HCT116 (cell line): ENCODE results near the gene ANO6. TPM values are rescaled to one million over a fixed set of nuclear protein-coding genes. Genes with fewer than 3 reads are reported as not detected.

Source experiments
- ATAC-seq: fragments of 200-7000 bp; cut with Tn5 transposase; 2 replicates; pipeline ENCODE4 v1.9.1; 2020; ENCODE audit warnings: mild to moderate bottlenecking, moderate library complexity
- BruUV-seq: library from RNA; stranded (reverse); fragments of 400-500 nt; replicated peaks from 2 replicates; lab custom pipeline; 2021; lab: Mats Ljungman, UMichigan
- CTCF ChIA-PET: fragments of 300-600 bp; sonication (Branson Sonifier 250); formaldehyde crosslinking; loops from one replicate; lab custom pipeline; 2021; ENCODE audit warnings: antibody characterized with exemption; lab: Charles Lee
- POLR2A ChIA-PET: fragments of 300-600, 350-600 bp; sonication (Branson Sonifier 250); formaldehyde crosslinking; loops from one replicate; lab custom pipeline; 2021; ENCODE audit warnings: antibody characterized with exemption; lab: Charles Lee
- RAD21 ChIA-PET, 2 experiments: fragments of 300-600 bp; sonication (Branson Sonifier 250); formaldehyde crosslinking; loops; one replicate each; lab custom pipeline; 2023; ENCODE audit warnings: low total read pairs in 2 of 2; ENCODE audit not compliant: uncharacterized antibody in 2 of 2, unreplicated experiment in 2 of 2, low non-redundant PET in 1 of 2; lab: Charles Lee
- DNase-seq: peaks from one replicate; pipeline ENCODE4 v3.0.0-alpha.2; 2010; ENCODE audit warnings: low read depth, low spot score
- H2AFZ ChIP-seq: fragments of 200-600 bp; shearing (Covaris generic), sonication (generic); 2 replicates; pipeline ENCODE4 v1.6.1; 2017; ENCODE audit warnings: low read depth, mixed run types, mixed read lengths, antibody characterized with exemption, low read length; ENCODE audit not compliant: poor library complexity, severe bottlenecking
- H3K27ac ChIP-seq: 2 replicates; pipeline ENCODE4 v1.5.1; 2012; ENCODE audit warnings: low read depth, low read length
- H3K27me3 ChIP-seq: fragments of 200-600 bp; sonication (generic); 2 replicates; pipeline ENCODE4 v1.6.1; 2016; ENCODE audit warnings: mixed run types, low read length, mixed read lengths; ENCODE audit not compliant: insufficient read depth
- H3K36me3 ChIP-seq, 2 experiments: fragments of 200-500 bp in 1 of 2; fragments of 200-600 bp in 1 of 2; sonication (Bioruptor generic) in 1 of 2; sonication (generic) in 1 of 2; 2 replicates each; pipeline versions ENCODE4 v1.5.1 to v1.6.1; 2014 to 2016; ENCODE audit warnings: low read length in 2 of 2, inconsistent platforms in 1 of 2, mixed read lengths in 1 of 2, mixed run types in 1 of 2; ENCODE audit not compliant: insufficient read depth in 2 of 2, control insufficient read depth in 1 of 2
- H3K4me1 ChIP-seq, 2 experiments: fragments of 200-600 bp in 1 of 2; sonication (generic) in 1 of 2; 2 replicates each; pipeline versions ENCODE4 v1.5.1 to v1.6.1; 2012 to 2017; ENCODE audit warnings: low read length in 2 of 2, inconsistent platforms in 1 of 2, mild to moderate bottlenecking in 1 of 2, mixed read lengths in 1 of 2, mixed run types in 1 of 2, moderate library complexity in 1 of 2; ENCODE audit not compliant: insufficient read depth in 2 of 2, control insufficient read depth in 1 of 2
- H3K4me2 ChIP-seq: fragments of 200-600 bp; sonication (generic); 2 replicates; pipeline ENCODE4 v1.6.1; 2017; ENCODE audit warnings: mixed run types, low read length, mixed read lengths
- H3K4me3 ChIP-seq, 2 experiments: fragments of 200-600 bp in 1 of 2; sonication (generic) in 1 of 2; replicated peaks in 1 of 2; 2 replicates each; pipeline ENCODE4 v1.5.1; 2011 to 2016; ENCODE audit warnings: low read length in 2 of 2, control low read depth in 1 of 2, low read depth in 1 of 2, mild to moderate bottlenecking in 1 of 2, mixed read lengths in 1 of 2, mixed run types in 1 of 2
- H3K79me2 ChIP-seq: fragments of 200-600 bp; sonication (generic); 2 replicates; pipeline ENCODE4 v1.6.1; 2017; ENCODE audit warnings: mild to moderate bottlenecking, mixed run types, low read length, moderate library complexity, mixed read lengths; ENCODE audit not compliant: insufficient read depth
- H3K9ac ChIP-seq: fragments of 200-600 bp; sonication (generic); 2 replicates; pipeline ENCODE4 v1.6.1; 2016; ENCODE audit warnings: low read length, mixed read lengths
- H3K9me2 ChIP-seq: fragments of 200-600 bp; sonication (generic), shearing (Covaris generic); 2 replicates; pipeline ENCODE4 v1.6.1; 2017; ENCODE audit warnings: mixed run types, mild to moderate bottlenecking, moderate library complexity; ENCODE audit not compliant: insufficient read depth
- H3K9me3 ChIP-seq, 2 experiments: fragments of 200-500 bp in 1 of 2; fragments of 200-600 bp in 1 of 2; sonication (Bioruptor generic) in 1 of 2; sonication (generic) in 1 of 2; 2 replicates each; pipeline ENCODE4 v1.6.1; 2014 to 2017; ENCODE audit warnings: low read length in 2 of 2, mixed read lengths in 2 of 2, inconsistent platforms in 1 of 2, low read depth in 1 of 2, mild to moderate bottlenecking in 1 of 2, mixed run types in 1 of 2, moderate library complexity in 1 of 2; ENCODE audit not compliant: control insufficient read depth in 1 of 2, insufficient read depth in 1 of 2
- H4K20me1 ChIP-seq: fragments of 200-600 bp; sonication (generic), shearing (Covaris generic); 2 replicates; pipeline ENCODE4 v1.6.1; 2017; ENCODE audit warnings: mixed run types, mild to moderate bottlenecking, moderate library complexity; ENCODE audit not compliant: insufficient read depth
- ATF3 ChIP-seq: IDR thresholded peaks from 2 replicates; pipeline ENCODE4 v1.6.1; 2012
- CEBPB ChIP-seq: IDR thresholded peaks from 2 replicates; pipeline ENCODE4 v1.6.1; 2012; ENCODE audit warnings: low read depth
- CTCF ChIP-seq, 3 experiments: fragments of 200-600 bp in 1 of 3; sonication (generic) in 1 of 3; IDR thresholded peaks in 2 of 3; conservative IDR thresholded peaks in 1 of 3; 2 replicates each; pipeline ENCODE4 v1.5.1; 2012 to 2017; ENCODE audit warnings: low read depth in 2 of 3, low read length in 2 of 3, antibody characterized with exemption in 1 of 3, borderline replicate concordance in 1 of 3, control low read depth in 1 of 3, mild to moderate bottlenecking in 1 of 3, mixed read lengths in 1 of 3, mixed run types in 1 of 3, moderate library complexity in 1 of 3; ENCODE audit not compliant: insufficient read depth in 1 of 3
- EGR1 ChIP-seq: IDR thresholded peaks from 2 replicates; pipeline ENCODE4 v1.6.1; 2012; ENCODE audit warnings: low read depth
- EZH2 ChIP-seq: fragments of 200-600 bp; sonication (generic); IDR thresholded peaks from 2 replicates; pipeline ENCODE4 v1.6.1; 2017; ENCODE audit warnings: antibody characterized with exemption, mixed run types
- EZH2phosphoT487 ChIP-seq: fragments of 200-600 bp; IDR thresholded peaks from 2 replicates; pipeline ENCODE4 v1.6.1; 2018; ENCODE audit warnings: antibody characterized with exemption, borderline replicate concordance
- FOSL1 ChIP-seq: IDR thresholded peaks from 2 replicates; pipeline ENCODE4 v1.6.1; 2012; ENCODE audit warnings: low read depth
- MAX ChIP-seq: IDR thresholded peaks from 2 replicates; pipeline ENCODE4 v1.6.1; 2012
- POLR2A ChIP-seq: IDR thresholded peaks from 2 replicates; pipeline ENCODE4 v1.7.0; 2011; ENCODE audit warnings: borderline replicate concordance; ENCODE audit not compliant: insufficient read depth, insufficient read length; ENCODE audit errors: extremely low read depth
- RAD21 ChIP-seq: IDR thresholded peaks from 2 replicates; pipeline ENCODE4 v1.6.1; 2012; ENCODE audit warnings: low read depth, mild to moderate bottlenecking
- SP1 ChIP-seq: IDR thresholded peaks from 2 replicates; pipeline ENCODE4 v1.6.1; 2012; ENCODE audit warnings: low read depth
- SRF ChIP-seq: IDR thresholded peaks from 2 replicates; pipeline ENCODE4 v1.6.1; 2012; ENCODE audit warnings: low read depth
- TCF7L2 ChIP-seq: IDR thresholded peaks from 2 replicates; pipeline ENCODE4 v1.7.0; 2011; ENCODE audit warnings: borderline replicate concordance, inconsistent platforms; ENCODE audit not compliant: insufficient read depth, insufficient read length; ENCODE audit errors: extremely low read depth
- ZFX ChIP-seq: fragments of 450-650 bp; IDR thresholded peaks from 2 replicates; pipeline ENCODE4 v1.6.1; 2017
- ZNF274 ChIP-seq: fragments of 200-500 bp; sonication (Bioruptor generic); IDR thresholded peaks from 2 replicates; pipeline ENCODE4 v1.6.1; 2014; ENCODE audit warnings: mild to moderate bottlenecking, low read depth, low read length, inconsistent platforms
- intact Hi-C: fragments of 100-400 bp; cut with micrococcal nuclease; formaldehyde crosslinking; loops from 2 replicates; pipeline ENCODE4 v1.10.0; 2022
- total RNA-seq: library from RNA; stranded (reverse); gene quantifications from one replicate; pipeline ENCODE4 v1.2.1, GENCODE V29; 2021; ENCODE audit not compliant: unreplicated experiment

ANO6 gene
- total RNA-seq, 1 experiment from 2014 or later: 36.7 TPM

GRCh38 chr12:45309836-45310626 is 94.1 kb downstream of the ANO6 start:
- H3K9me2 ChIP-seq: no peaks in the 10 kb centered on the region
- H3K79me2 ChIP-seq: peaks cover 3% of the 10 kb centered on the region; the same call in 1 of the 2 replicates
- no peak for TF ChIP-seq EGR1
- TF ChIP-seq ATF3: no peak
- TF ChIP-seq POLR2A: no peak
- no peak for TF ChIP-seq ZFX
- no peak for TF ChIP-seq EZH2phosphoT487
- TF ChIP-seq RAD21: no peak
- no TSS peak for BruUV-seq
- ChIA-PET POLR2A (interaction anchor here (1.6 kb wide), 1 partner anchor 14 kb away, joined by 3 read pairs; no protein-coding TSS in a partner anchor), RAD21 (no interaction called here), CTCF (no interaction called here)
- no peaks in the 10 kb centered on the region for H3K9me3 ChIP-seq
- H4K20me1 ChIP-seq: no peaks in the 10 kb centered on the region; the same call in 1 of the 2 replicates
- H3K4me1 ChIP-seq: peaks cover 0 to 10% of the 10 kb centered on the region in 2 experiments; a peak in 2 of 4 replicates
- no peak for DNase-seq
- H3K9ac ChIP-seq: no peak overlapping the region
- no peaks in the 10 kb centered on the region for H3K27me3 ChIP-seq
- no peak overlapping the region for H2AFZ ChIP-seq
- no peak overlapping the region for H3K27ac ChIP-seq
- intact Hi-C loops: no loop called here
- no peak overlapping the region for H3K4me3 ChIP-seq
- no peaks in the 10 kb centered on the region for H3K36me3 ChIP-seq
- ATAC-seq: no peak
- H3K4me2 ChIP-seq: no peak overlapping the region

GRCh38 chr12:45310627-45310968 is 94.7 kb downstream of the ANO6 start:
- no TSS peak for BruUV-seq
- no peak overlapping the region for H3K9ac ChIP-seq
- no peaks in the 10 kb centered on the region for H3K27me3 ChIP-seq
- no peaks in the 10 kb centered on the region; the same call in 1 of the 2 replicates for H4K20me1 ChIP-seq
- intact Hi-C loops: no loop called here
- ChIA-PET RAD21 (no interaction called here), CTCF (no interaction called here), POLR2A (interaction anchor here (1.6 kb wide), 1 partner anchor 14 kb away, joined by 3 read pairs; no protein-coding TSS in a partner anchor)
- ATAC-seq: no peak
- H3K79me2 ChIP-seq: peaks cover 3% of the 10 kb centered on the region; the same call in 1 of the 2 replicates
- DNase-seq: no peak
- H3K9me2 ChIP-seq: no peaks in the 10 kb centered on the region
- H3K9me3 ChIP-seq: no peaks in the 10 kb centered on the region
- no peak overlapping the region for H2AFZ ChIP-seq
- H3K4me1 ChIP-seq: peaks cover 0 to 10% of the 10 kb centered on the region in 2 experiments; a peak in 2 of 4 replicates
- H3K4me2 ChIP-seq: no peak overlapping the region
- H3K36me3 ChIP-seq: no peaks in the 10 kb centered on the region
- H3K4me3 ChIP-seq: no peak overlapping the region
- no peak overlapping the region for H3K27ac ChIP-seq
- TF ChIP-seq TCF7L2: no peak
- TF ChIP-seq POLR2A: no peak
- no peak for TF ChIP-seq EZH2
- no peak for TF ChIP-seq ZFX
- TF ChIP-seq MAX: no peak
- TF ChIP-seq CTCF (IDR thresholded peaks at IDR 0.05 in 2 of 3, conservative IDR thresholded peaks at IDR 0.05 in 1 of 3; ENCODE audit: borderline replicate concordance in 1 of 3, insufficient read depth in 1 of 3, low read depth in 2 of 3, low read length in 2 of 3): no peak
- no peak for TF ChIP-seq SRF
- TF ChIP-seq CEBPB: no peak
- TF ChIP-seq RAD21: no peak
- no peak for TF ChIP-seq FOSL1
- no peak for TF ChIP-seq ZNF274
- no peak for TF ChIP-seq SP1
